HG03108 (cell line): ENCODE data around the gene MINAR1.

Source experiments
- ATAC-seq: cut with Tn5 transposase; IDR thresholded peaks from one replicate; pipeline ENCODE4 v1.9.1; 2021; ENCODE audit warnings: moderate library complexity; ENCODE audit not compliant: unreplicated experiment

The MINAR1 gene

GRCh38 chr15:79463043-79463780 is 31.1 kb downstream of the MINAR1 start:
- no peak for ATAC-seq

- no peak for ATAC-seq
Observed at GRCh38 chr15:79463781-79464270, 31.7 kb downstream of the MINAR1 start.

GRCh38 chr15:79466488-79466887 is 34.4 kb downstream of the MINAR1 start:
- ATAC-seq, result no peak

- ATAC-seq, result no peak
Observed at GRCh38 chr15:79467865-79468586, 35.9 kb downstream of the MINAR1 start.

- ATAC-seq, result no peak
Observed at GRCh38 chr15:79472446-79472845, 40.3 kb downstream of the MINAR1 start.

GRCh38 chr15:79474252-79474651 is 42.1 kb downstream of the MINAR1 start:
- ATAC-seq, result no peak

- ATAC-seq, result no peak
Observed at GRCh38 chr15:79475306-79475705, 43.2 kb downstream of the MINAR1 start.

GRCh38 chr15:79478108-79478507 is 46.0 kb downstream of the MINAR1 start:
- no peak for ATAC-seq

GRCh38 chr15:79479616-79480015 is 47.5 kb downstream of the MINAR1 start:
- no peak for ATAC-seq

GRCh38 chr15:79481793-79482192 is 49.7 kb downstream of the MINAR1 start:
- no peak for ATAC-seq
